Measurements from ENCODE around the gene INCENP.

INCENP gene

DNA sequence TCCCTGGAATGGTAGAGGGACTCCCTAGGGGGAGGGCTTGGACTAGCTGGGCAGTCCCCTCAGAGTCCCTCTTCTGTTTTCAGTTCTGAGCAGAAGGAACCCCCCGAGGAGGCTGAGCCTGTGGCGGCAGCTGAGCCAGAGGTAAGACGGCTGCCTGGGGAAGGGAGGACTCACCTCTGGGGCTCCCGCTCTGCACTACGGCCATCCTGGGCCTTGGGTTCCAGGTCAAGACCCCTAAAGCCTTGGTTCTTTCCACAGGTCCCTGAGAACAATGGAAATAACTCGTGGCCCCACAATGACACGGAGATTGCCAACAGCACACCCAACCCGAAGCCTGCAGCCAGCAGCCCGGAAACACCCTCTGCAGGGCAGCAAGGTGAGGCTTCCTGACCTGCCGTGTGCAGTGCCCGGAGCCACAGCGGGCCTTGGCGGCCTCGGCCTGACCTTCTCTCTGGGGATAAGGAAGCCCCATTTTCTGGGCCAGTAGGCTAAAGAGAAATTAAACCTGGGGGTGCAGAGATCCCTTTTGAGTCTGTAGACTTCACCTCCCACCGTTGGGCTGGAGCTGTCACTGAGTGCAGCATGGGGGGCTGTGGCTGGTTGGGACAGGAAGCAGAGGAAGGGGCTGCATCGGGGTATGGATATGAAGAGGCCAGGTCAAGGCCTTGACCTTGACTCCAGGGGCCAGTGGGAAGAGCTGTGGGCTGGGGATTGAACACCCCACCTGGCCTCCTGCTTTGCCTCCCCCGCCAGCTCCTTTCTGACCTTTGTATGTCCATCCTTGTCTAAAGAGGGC lies 15.0 kb downstream of the INCENP start:
- H3K4me3 ChIP-seq (ENCODE audit: low read depth, low read length), result no peak overlapping the region
- TF ChIP-seq, protein P1, sequence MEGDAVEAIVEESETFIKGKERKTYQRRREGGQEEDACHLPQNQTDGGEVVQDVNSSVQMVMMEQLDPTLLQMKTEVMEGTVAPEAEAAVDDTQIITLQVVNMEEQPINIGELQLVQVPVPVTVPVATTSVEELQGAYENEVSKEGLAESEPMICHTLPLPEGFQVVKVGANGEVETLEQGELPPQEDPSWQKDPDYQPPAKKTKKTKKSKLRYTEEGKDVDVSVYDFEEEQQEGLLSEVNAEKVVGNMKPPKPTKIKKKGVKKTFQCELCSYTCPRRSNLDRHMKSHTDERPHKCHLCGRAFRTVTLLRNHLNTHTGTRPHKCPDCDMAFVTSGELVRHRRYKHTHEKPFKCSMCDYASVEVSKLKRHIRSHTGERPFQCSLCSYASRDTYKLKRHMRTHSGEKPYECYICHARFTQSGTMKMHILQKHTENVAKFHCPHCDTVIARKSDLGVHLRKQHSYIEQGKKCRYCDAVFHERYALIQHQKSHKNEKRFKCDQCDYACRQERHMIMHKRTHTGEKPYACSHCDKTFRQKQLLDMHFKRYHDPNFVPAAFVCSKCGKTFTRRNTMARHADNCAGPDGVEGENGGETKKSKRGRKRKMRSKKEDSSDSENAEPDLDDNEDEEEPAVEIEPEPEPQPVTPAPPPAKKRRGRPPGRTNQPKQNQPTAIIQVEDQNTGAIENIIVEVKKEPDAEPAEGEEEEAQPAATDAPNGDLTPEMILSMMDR (IDR thresholded peaks at IDR 0.05; ENCODE audit: insufficient read depth, low read length, missing control alignments), result no peak
- DNase-seq (ENCODE audit: low read depth, low spot score), result no peak
- ChIA-PET POLR2A (no interaction called here), CTCF (no interaction called here)

DNA sequence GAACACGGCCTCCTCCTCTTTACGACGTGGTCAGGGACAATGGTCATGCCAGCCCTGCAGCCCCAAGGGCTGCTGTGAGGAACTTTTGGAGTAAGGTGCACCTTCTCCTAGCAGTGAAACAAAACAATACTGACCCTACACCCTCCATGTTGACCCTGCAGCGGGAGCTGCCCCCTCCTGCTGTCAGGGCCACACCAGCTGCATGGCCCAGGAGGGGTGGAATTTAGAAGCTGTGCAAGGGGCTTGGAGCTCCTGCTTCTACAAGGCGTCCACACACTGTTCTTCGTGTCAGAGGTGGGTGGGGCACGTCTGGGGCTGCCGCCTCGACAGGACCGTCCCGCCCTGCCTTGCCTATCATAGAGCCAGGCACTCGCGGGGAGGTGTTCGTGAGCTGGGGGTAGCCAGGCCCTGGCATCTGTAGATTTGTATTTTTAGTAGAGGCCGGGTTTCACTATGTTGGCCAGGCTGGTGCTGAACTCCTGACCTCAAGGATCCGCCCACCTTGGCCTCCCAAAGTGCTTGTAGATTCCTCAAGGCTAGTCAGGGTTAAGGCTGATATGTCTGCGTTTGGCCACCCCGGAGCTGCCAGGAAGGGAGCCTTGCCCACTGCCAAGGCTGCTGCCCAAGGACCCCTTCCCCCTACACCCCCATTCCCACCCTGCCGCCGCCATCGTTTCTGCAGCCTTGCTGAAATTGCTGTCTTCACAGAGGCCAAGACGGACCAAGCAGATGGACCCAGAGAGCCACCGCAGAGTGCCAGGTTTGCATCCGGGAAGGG lies 15.9 kb downstream of the INCENP start:
- TF ChIP-seq, protein P1 (IDR thresholded peaks at IDR 0.05; ENCODE audit: insufficient read depth, low read length, missing control alignments), result no peak
- no peak for DNase-seq (ENCODE audit: low read depth, low spot score)
- CTCF ChIA-PET, result no interaction called here
- no peak overlapping the region for H3K4me3 ChIP-seq (ENCODE audit: low read depth, low read length)
- POLR2A ChIA-PET, result no interaction called here

DNA sequence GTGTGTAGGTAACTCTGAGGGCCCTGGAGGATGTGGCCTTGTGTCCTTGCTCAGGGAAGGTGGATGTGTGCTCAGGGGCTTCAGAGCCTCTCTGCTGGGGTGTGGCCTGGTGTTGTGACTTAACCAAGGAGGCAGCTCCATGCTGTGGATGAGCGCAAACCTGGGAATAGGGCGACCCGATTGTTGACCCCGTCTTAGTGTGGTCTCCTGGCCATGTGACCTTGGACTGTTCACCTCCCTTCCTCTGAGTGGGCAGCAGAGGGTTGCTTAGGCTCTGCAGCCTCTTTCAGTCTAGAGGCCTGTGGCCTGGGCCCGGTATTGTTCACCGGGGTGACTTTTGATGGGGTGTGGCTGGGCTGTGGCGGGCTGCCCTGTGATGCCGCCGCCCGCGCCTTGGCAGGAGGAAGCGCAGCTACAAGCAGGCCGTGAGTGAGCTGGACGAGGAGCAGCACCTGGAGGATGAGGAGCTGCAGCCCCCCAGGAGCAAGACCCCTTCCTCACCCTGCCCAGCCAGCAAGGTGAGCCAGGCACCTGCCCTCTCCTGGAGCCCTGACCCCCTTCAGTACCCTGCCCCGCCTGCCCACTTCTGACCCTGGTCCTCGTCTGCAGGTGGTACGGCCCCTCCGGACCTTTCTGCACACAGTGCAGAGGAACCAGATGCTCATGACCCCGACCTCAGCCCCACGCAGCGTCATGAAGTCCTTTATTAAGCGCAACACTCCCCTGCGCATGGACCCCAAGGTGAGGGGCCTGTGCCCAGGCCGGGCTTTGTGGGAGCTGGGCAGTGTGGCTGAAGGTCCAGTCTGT lies 16.7 kb downstream of the INCENP start:
- DNase-seq (ENCODE audit: low read depth, low spot score), result no peak
- TF ChIP-seq, protein P1 (IDR thresholded peaks at IDR 0.05; ENCODE audit: insufficient read depth, low read length, missing control alignments), result no peak
- CTCF ChIA-PET, result no interaction called here
- POLR2A ChIA-PET, result no interaction called here
- H3K4me3 ChIP-seq (ENCODE audit: low read depth, low read length), result no peak overlapping the region

DNA sequence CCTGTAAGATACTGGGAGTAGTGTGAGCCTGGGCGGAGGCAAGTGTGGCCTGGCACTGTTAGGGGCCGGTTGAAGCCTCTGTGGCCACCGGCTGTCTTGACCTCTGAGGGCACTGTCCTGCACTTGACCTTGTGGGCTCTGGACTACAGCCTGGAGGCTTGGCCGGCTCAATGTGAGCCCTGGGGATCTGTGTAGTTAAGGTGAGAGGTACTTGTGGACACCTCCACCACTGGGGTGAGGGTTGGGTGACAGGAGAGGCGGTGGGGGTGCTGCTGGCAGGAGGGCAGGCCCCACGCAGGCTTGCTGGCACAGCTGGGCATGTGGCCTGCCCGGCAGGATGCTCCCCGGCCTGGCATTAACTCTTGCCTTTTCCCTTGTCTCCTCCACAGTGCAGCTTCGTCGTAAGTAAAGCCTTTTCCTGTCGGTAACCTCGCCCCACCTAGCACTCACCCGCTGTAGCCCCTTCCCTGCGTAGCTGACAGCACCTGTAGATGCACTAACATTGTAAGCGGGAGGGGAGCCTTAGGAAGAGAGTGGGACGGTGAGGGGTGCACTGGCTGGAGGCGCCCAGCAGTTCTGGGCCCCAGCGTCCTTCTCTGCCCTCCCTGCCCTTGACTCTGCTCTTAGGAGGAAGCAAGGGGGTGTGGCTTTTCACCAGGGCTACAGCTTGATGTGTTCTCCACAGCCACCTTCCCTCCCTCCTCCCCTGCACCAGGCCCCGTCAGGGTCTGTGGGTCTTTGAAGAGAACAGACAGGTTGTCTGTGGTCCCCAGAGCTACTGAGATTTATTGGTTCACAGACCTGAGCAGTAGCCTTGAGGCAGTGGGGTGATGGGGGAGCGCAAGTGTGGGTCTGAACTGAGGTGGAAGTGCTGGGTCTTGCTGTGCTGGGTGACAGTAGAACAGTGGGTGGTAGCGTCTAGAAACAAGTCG lies 17.6 kb downstream of the INCENP start:
- POLR2A ChIA-PET, result no interaction called here
- CTCF ChIA-PET, result no interaction called here
- no peak overlapping the region for H3K4me3 ChIP-seq (ENCODE audit: low read depth, low read length)
- TF ChIP-seq, protein P1 (IDR thresholded peaks at IDR 0.05; ENCODE audit: insufficient read depth, low read length, missing control alignments), result no peak
- no peak for DNase-seq (ENCODE audit: low read depth, low spot score)

DNA sequence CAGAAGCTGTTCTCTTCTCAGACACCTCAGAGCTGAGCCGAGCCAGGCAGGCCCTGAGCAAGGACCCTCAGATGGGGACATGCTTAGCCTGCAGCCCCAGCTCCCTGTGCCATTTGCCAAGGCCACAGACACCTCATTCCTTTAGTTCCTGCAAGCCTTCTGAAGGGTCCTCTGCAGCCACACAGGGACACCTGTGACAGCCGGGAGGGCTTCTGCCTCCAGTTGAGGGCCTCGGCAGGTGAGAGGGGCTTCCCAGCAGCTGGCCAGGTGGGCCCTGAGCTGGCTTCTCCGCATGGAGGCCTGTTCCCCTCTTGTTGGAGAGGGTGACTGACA lies 18.2 kb downstream of the INCENP start:
- TF ChIP-seq, protein P1 (IDR thresholded peaks at IDR 0.05; ENCODE audit: insufficient read depth, low read length, missing control alignments), result no peak
- POLR2A ChIA-PET, result no interaction called here
- no peak for DNase-seq (ENCODE audit: low read depth, low spot score)
- H3K4me3 ChIP-seq (ENCODE audit: low read depth, low read length), result no peak overlapping the region
- CTCF ChIA-PET, result no interaction called here
